ENCODE results near the gene MYG1. TPM values are rescaled to one million over a fixed set of nuclear protein-coding genes. Genes with fewer than 3 reads are reported as not detected.

The MYG1 gene
- total and polyA plus RNA-seq, 10 donors = 31.1 to 79.2 (median 37.5) TPM

GRCh38 chr12:53258541-53259539 lies 40.7 kb upstream of the MYG1 start:
- Histone ChIP-seq H3K4me3 (no peak overlapping the region), H3K4me1 (peaks cover 8 to 56% (median 39%) of the 10 kb centered on the region in 6 donors), H3K36me3 (peaks cover 0 to 20% (median 11%) of the 10 kb centered on the region in 6 donors), H3K9me3 (no peaks in the 10 kb centered on the region), H3K27me3 (replicated peaks in 1 of 7) (no peaks in the 10 kb centered on the region), H3K27ac (peak overlapping the region in 6 of 8 donors; percentile 24 to 65 (median 46))
- intact Hi-C loops (cut with DNase I; ENCODE audit: low total_unique reads) = no loop called here
- WGBS, 5 donors = 42 to 50% (median 49%) methylated on average over 7 of the region's 7 CpGs
- DNase-seq = no peak
- no peak for TF ChIP-seq CTCF (IDR thresholded peaks at IDR 0.05 in 8 of 11, conservative IDR thresholded peaks at IDR 0.05 in 3 of 11)
- TF ChIP-seq POLR2A (IDR thresholded peaks at IDR 0.05) = no peak
- TF ChIP-seq POLR2AphosphoS5 (IDR thresholded peaks at IDR 0.05) = no peak

GRCh38 chr12:53259891-53260290 lies 39.6 kb upstream of the MYG1 start:
- intact Hi-C loops (cut with DNase I; ENCODE audit: low total_unique reads) = no loop called here
- 85 to 92% (median 87%) methylated on average over 6 of the region's 6 CpGs for WGBS, 5 donors
- peaks cover 0 to 10% (median 4%) of the 10 kb centered on the region in 6 donors for H3K36me3 ChIP-seq

DNA sequence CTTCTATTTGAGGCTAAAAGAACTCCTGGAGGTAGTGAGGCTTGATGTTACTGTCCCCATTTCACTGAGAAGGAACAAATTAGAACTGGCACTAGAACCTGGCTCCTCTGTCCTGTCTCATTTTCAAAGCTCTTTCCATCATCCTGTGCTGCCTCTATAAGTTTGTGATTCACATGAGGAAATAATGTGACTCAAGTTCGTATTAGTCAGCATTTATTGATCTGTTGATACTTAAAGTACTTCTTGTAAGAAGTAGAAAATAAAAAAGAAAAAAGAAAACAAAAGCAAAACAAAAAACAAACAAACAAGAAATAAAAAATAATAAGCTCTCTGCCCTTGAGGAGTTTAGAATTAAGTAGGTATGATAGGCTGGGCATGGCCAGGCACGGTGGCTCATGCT lies 33.7 kb upstream of the MYG1 start:
- 81 to 93% (median 85%) methylated on average over 2 of the region's 2 CpGs for WGBS, 5 donors
- Histone ChIP-seq H3K27ac (no peak overlapping the region), H3K36me3 (peaks cover 0 to 6% (median 0%) of the 10 kb centered on the region in 6 donors), H3K27me3 (replicated peaks in 1 of 7) (no peaks in the 10 kb centered on the region), H3K4me3 (no peak overlapping the region), H3K9me3 (no peaks in the 10 kb centered on the region), H3K4me1 (peaks cover 5 to 34% (median 23%) of the 10 kb centered on the region in 6 donors)
- intact Hi-C loops (cut with DNase I; ENCODE audit: low total_unique reads) = no loop called here
- DNase-seq = no peak
- TF ChIP-seq POLR2A (IDR thresholded peaks at IDR 0.05) = no peak
- TF ChIP-seq CTCF (IDR thresholded peaks at IDR 0.05 in 8 of 11, conservative IDR thresholded peaks at IDR 0.05 in 3 of 11) = no peak
- TF ChIP-seq POLR2AphosphoS5 (IDR thresholded peaks at IDR 0.05) = no peak

More at GRCh38 chr12:53259891-53260290, 39.6 kb upstream of the MYG1 start:
- H3K4me1 ChIP-seq = peaks cover 8 to 46% (median 29%) of the 10 kb centered on the region in 6 donors
- no peaks in the 10 kb centered on the region for H3K27me3 ChIP-seq (replicated peaks in 1 of 7)
- no peak for DNase-seq
- H3K9me3 ChIP-seq = no peaks in the 10 kb centered on the region
- H3K4me3 ChIP-seq = no peak overlapping the region
- H3K27ac ChIP-seq = peak overlapping the region in 1 of 8 donors; percentile 14
- TF ChIP-seq POLR2A (IDR thresholded peaks at IDR 0.05) (no peak), POLR2AphosphoS5 (IDR thresholded peaks at IDR 0.05) (no peak), CTCF (IDR thresholded peaks at IDR 0.05 in 8 of 11, conservative IDR thresholded peaks at IDR 0.05 in 3 of 11) (no peak)

Data from spleen (tissue), 11 donors.